Left forelimb (tissue), 1 donor: Measurements from ENCODE around the gene TENT4A.

Experiments used
- DNase-seq: peaks from one replicate; pipeline ENCODE4 v3.0.0-alpha.2; 2018; ENCODE audit warnings: low spot score

Gene TENT4A

DNA sequence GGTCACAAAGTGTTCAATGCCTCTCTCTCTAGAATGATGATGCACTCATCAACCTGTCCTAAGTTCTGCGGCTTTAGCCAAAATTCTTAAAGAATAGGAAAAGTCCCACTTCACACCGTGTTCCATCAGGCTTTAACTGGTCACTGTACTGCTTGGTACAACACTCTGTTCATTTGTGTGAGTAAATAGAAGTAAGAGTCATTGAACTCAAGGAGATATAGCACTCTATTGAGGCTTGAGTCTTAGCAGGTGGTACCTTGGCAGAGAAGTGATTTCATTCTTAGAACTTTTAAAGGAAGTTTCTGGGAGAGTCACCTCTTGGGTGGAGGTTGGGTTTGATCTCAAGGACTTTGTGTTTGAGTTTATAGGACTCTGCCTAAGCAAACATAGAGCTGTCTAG is 92.6 kb downstream of the TENT4A start:
- no peak for DNase-seq
